Activated gamma-delta T cell (primary cell): ENCODE measurements around the gene RND3.

ENCODE experiments used
- DNase-seq: peaks from one replicate; lab custom pipeline; 2025; lab: John Stamatoyannopoulos, UW

Gene RND3

DNA sequence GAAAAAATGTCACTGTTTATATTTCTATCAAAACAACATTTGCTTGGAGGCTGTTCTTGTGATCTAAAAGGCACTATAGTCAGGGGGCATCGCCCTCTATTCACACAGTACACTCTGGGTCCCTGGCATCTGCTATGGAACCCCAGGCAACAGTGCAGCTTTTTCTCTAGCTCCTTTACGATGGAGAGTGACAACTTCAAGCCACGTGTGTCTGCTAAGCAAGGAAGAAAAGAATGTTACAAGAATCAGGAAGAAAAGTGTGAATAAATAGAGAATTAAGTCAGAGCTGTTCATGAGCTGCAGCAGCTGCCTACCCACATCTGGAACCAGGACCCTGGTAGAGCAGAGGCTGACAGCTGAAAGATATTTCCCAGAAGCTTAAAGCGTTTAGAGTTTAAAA, 11.2 kb downstream of the RND3 start:
- no peak for DNase-seq

DNA sequence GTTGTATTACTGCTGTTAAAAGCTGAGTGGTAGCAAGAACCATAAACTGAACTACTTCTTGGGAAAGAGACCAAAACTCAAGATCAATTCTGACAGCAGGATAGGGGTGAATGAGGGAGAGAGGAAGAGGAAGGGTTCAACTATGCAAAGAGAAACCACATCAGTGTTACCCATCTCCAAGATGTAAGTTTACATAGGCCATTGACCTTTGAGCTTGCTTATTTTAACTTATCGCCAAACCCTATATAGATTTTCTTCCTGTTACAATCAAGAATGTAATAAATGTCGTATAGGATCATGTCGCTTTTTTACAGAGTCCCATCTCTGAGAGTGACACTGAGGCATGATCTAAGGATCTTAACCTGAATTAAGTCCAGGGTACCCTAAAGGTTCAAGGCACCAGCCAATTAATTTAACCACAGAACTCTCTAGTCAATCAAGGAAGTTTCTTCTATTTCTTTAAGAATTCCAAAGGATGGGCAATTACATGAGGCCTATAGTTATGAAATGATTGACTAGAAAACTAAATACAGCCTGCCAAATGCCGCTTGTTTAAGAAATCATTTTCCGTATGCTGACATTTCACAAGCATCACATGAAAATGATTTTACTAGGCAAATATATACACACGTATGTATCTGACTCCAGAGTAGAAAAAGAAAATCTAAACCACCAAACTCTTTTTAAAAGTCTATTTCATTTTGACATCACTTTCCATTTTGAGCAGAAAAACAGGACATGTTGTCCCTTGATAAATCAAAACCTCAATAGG, 11.8 kb downstream of the RND3 start:
- no peak for DNase-seq

DNA sequence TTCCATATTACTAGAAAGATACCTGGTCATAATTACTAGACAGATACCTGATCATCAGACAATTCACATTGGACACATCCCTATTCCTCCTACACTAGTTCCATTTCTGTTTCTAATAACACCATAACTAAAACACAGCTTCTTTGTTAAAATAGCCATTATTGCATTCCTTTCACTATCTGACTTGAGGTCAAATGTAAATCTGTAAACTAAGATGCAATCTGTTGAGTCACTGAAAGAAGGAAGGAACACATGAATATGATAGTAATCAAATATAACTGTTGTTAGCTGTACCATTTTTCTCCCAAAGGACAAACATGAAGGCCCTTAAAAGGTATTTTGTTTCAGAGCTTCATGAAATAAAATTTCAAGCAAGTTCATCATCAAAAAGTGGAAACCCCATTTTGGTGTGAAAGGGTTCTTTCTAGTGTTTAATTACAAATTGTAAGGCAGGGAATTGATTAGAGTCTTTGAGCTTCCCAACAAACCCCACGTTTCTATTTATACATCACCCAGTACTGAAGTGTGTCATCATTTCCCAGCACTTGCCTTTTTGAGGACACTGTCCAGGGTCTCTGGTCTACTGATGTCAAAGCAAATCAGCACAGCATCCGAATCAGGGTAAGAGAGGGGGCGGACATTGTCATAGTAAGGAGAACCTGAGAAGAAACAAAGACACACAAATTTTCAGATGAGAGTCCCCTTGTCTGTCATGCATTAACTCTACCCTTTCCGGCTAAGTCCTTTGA, 13.0 kb downstream of the RND3 start:
- DNase-seq: no peak

DNA sequence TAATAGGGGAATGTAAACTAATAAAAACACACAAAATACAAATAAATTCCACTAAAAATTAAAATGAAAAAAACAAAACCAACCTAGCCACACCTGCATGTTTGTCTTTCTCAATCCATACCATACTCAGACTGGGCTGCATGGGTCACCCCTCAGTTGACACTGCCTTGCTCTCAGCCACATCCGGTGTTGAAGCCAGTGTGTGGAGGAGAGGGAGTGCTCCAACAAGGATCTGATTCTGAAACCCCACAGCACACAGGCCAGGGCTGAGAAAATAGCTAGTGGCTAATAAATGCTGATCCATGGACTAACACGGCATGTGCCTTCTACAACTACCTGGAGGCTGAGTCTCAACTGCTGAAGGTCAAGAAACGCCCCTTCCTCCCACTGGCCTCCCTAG, 13.7 kb downstream of the RND3 start:
- DNase-seq: no peak

DNA sequence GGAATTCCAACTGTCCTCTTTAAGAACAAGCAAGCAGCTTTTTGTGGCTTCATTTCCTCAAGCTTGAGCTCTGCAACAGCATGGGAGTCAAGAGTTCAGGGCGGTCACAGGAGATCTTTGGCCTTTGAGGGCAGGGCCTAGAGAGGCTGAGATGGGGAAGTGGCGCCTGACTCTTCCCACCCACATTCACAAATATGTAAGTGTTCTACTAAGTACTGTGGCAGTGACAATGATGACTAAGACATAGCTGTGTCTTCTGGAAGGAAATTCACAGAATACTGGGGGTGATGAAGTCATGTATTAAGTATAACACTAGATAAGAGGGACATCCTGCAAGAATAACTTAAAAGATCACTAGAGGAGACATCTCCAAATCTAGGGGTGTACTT, 15.0 kb downstream of the RND3 start:
- no peak for DNase-seq

DNA sequence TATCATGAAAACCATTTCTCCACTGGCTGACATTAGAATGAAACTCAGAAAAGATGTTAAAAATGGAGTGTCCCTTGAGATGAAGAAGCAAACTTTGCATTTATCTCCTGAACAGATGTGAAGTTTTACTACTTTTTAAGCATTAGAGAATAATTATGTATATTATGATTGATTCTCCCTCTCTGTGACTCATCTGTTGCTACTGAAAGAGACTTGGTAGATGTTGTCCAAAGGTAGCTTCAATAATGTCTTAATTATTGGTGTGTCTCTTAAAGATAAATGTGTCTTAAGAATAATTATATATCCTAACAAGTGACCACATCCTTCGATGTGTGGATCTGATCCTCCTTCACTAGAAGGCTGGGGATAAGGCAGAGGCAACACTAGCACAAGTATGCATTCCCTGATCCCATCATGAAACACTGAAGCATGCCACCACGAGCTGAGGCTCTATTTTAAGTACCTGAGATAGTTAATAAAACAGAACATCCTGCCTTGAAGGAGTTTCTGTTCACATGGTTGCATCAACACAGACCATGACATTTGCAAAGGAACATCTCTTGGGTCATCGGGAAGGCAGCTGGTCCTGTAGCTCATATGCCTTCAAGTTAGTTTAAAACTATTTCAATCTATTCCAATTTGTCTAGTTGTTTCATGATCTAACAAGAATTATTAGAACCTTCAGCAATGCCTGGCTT, 15.5 kb downstream of the RND3 start:
- no peak for DNase-seq

DNA sequence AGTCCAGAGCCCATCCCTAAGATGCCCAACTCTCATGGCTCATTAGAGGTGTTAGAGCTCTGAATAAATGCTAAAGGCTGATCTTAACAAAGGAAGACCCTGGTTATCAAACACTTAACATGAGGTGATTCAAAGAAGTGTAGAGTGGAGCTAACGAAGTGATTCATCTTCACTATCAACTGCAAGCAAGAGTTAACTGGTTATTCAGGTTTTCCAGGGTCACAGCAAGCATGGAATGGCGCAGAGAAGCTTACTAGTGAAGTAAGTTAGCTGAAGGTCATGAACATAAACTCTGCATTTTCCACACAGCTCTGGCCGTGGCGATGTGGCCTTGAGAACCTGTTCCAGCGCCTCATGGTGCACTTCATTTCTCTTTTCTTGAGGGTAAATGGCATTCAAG, 17.0 kb downstream of the RND3 start:
- no peak for DNase-seq

DNA sequence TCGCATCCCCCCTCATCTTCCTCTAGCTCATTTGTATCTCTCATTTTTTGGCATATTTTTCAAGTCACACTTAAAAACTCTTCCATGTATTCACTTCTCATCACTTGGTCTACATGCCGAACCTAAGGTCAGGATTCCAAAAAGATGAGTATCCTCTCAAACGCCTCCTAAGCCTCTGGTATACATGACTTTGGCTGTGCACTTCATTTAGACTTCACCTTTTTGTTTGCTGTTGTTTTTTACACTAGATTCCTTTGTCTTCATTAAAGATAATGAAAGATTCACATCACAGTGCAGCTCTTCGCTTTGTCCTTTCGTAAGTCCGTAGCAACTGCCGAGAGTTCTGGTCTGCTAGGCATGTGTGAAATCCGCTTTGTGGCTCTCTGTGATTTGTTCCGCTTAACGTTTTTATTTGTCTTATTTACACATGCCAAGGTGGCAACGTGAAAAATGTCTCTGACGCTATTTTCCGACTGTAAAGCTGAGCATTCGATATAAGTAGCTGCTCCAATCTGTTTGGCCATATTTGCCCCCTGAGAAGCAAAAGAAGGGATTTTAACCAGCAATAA, 17.7 kb downstream of the RND3 start:
- DNase-seq: no peak

DNA sequence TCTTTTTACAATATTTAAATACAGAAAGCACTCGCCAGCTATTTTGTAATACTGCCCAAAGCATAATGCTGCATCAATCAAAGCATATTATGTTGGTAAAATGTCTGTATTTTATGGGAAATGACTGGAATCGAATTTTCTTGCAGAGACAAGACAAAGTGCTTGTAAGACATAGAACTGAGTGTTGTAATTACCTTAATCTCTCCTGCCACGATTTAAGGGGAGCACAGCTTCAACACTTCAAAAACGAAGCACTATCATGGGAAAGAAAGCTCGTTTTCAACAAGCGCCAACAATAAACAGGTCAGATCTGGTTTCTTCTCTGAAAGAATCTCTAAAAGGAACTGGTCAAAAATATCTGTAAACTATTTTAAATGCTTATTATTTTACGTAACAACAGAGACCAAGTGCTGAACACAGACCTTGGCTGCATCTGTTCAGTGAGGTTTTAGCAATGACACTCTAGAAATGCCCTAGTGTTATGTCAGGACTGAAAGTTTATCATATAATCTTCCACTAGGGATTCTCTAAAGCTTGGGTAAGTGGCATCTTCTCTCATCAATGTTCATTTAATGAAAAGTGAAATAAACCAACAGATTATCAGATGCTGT, 19.0 kb downstream of the RND3 start:
- DNase-seq: no peak

DNA sequence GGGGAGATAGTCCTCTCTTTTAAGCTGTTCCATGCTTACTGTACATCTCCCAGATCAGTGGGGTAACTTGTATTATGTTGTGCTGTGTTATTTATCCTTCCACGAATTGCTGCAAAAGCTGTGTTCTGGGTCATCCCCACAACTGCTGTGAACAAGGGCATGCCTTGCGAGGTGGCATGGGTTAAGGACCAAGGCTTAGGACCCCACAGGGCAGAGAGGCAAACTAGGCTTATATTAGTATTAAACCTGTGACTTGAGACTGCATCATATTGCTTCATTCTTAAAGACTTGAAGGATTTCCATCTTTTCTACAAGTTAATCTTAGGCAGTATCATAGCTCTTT, 19.9 kb downstream of the RND3 start:
- DNase-seq: no peak

DNA sequence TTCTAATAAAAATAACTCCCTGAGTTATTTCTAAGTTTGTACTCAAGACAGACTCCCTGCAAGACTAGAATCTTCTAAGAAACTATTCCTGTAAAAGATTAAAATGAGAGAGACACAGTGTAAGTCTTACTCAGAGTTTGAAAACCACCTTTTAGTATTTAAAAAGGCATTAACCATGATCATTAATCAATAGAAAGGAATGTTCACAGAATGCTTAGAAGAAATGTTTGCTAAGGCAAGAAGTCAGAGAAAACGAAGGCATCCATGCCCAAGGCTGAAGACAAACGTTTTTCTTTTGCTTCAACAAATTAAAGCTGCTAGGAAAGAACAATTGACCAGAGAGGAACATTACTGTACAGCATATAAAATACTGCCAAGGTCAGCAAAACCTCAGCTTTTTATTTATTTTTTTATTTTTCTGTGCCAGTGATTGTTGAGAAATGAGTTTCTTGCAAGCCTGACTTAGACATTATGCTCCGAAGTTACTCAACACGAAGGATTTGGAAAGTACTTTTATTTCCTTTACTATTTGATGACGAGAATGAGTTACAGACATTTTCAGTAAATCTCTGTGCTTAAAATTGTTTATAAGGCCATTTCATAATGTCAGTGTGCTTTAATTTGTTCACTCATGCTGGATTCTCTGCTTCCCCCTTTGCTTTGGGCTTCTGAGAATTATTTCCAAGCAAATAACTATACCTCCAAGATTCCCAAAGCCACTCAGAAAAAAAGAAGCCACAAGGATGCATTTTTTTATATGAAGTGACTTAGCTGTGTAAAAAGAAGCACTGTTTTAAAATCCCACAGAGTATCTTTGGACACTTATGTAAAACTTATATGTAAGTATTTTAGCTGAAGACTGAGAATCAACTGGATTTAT, 20.5 kb downstream of the RND3 start:
- DNase-seq: no peak

DNA sequence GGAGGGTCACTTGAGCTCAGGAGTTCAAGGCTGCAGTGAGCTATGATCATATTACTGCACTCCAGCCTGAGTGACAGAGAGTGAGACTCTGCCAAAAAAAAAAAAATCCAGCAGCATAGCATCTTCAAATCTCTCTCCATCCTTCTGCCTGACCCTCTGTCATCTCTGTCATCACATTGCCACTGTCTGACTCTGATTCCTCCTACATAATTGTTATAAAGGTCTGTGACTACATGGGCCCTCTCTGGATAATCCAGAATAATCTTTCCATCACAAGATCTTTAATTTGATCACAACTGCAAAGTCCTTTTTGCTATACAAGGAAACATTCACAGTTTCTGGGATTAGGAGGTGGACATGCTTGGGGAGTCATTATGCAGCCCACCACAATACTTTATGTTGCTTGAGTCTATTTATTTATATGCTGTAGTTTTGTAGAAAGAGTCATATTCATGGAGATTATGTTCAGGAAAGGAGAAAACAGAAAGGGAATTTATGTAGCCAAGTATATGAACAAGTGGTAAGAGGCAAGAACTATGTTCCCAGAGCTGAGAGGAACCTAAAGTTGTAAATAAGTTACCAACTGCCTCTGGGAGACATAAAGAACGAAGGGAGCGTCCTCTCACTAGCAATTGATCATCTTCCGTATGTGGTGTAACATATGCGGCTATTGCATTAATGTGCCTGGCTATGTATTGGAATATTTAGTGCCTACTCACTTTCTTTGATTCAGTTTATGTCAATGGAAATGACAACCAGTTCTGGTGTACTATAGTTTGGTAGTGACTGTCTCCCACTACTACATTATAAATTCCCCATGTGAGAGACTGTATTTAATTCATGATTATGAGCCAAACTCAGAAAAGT, 21.5 kb downstream of the RND3 start:
- DNase-seq: no peak

DNA sequence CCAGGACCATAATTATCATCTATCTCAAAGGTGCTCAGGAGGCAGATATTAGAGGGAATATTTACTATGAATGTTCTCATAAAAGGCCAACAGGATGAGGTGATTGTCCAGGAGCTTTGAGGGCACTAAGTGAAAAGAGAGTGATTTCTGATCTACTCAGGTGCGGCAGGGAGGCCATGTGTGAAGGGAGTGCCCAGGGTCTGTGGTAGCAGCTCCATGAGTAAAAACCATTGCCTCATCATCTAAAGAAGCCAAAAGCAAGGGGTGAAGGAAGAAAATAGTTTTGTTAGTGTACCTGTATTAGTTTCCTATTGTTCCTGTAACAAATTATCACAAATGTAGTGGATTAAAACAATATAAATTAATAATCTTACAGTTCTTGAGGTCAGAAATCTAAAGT, 22.5 kb downstream of the RND3 start:
- DNase-seq: no peak

DNA sequence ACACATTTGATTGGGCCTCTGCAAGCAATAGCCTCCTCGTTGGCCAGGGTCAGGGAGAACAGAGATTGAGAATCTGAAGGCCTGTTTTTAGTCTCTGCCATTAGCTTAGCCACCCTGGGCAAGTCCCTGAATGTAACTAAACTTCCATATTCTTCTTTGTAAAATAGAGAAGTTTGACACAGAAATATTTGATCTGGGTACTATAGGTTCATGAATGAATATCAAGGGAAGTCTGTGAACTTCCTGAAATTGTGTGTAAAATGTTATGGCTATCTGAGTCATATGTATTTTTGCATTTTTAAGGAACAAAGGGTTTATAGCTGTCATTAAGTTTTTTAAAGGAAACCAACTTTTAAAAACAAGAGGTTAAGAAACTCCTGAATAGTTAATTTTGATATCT, 23.2 kb downstream of the RND3 start:
- no peak for DNase-seq

DNA sequence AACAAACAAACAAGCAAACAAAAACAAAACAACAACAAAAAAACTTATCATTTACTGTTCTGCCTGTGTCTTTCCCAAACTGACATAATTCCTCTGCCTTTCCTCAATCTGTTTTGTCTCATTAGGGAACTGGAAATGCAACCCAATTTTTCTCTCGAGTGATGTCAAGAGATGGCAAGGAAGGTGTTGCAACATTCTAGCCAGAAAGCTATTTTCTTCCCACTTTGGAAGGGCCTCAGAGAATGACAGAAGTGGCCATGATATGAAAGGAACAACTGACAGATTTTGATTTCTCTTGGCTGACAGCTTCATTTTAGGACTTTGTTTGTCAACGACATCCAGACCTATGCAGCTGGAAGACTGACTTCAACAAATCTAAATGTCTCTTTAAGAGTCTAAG, 24.7 kb downstream of the RND3 start:
- DNase-seq: no peak

DNA sequence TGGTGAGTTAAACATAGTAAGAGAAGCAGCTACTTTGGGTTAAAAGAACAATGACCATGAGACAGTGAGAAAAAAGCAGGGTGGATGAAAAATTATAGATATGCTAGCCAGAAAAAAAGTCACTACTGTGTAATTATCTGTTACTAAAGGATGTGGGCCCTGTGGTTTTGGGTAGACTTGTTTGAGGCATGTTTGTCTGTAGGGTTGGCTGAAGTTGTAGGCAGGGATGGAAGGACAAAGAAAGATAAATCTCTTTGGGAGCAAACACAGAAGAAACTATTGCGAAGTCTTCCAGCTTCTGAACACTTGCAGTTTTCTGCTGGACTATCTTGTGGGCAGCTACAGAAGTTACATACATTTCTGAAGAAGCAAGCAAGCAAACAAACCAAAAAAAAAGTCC, 28.2 kb downstream of the RND3 start:
- DNase-seq: no peak

DNA sequence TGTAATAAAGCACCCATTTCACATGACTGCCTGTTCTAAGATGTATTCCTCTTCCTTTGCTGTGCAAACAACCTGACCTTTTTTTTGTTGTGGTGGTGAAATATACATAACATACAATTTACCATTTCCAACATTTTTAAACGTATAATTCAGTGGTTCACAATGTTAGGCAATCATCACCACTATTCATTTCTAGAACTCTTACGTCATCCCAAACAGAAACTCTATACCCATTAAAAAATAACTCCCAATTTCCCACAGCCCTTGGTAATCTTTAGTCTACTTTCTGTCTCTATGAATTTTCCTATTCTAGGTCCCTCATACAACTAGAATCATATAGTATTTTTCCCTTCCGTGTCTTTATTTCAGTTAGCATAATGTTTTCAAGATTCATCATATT, 36.7 kb downstream of the RND3 start:
- no peak for DNase-seq

DNA sequence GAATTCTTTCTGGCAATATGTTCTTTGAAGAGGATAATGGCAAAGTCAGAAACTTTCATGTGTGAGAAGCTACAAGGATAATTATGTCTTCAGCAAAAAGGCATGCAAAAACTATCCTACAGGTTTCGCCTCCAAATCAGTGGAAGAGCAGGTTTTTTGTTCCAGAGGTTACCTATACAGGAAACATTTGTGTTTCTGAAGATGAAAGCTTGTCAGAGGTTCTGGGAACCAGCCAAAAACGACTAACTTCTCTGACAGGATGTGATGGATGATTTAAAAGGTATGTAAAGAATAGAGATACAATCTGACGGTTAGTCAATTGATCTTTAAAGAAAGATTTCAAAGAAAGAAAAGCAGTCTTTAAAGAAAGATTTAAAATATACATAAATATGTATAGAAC, 37.6 kb downstream of the RND3 start:
- DNase-seq: no peak

DNA sequence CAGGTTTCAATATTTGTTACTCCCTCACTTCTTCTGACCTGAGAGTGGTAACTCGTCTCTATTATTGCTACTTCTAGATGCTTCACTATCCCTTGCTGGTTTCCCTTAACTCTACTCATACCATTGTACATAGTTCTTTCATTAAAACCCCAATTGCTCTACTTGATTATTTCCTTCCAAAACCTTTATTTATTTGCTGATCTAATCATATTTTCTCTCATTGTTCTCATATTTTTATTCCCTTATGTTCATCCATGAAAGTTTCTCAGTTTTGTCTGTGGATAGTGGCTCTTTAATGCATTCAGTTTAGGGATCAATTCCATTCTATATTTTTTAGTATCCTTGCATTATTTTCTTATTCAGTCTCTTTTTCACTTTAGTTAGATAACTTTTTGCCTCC, 42.1 kb downstream of the RND3 start:
- no peak for DNase-seq

DNA sequence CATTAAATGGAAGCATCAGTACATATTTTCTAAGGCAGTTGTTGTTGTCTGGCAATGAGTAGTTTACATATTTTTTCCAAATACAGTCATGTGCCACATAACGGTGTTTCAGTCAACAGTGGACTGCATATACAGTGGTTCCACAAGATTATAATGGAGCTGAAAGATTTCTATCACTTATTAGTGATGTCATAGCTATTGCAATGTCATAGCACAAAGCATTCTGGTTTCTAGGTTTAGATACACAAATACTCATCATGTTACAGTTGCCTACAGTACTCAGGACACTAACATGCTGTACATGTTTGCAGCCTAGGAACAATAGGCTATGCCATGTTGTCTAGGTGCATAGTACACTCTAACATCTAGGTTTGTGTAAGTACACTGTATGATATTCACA, 45.0 kb downstream of the RND3 start:
- DNase-seq: no peak
